Mammary epithelial cell (primary cell): ENCODE results near the gene LASP1.

Source experiments
- EZH2 ChIP-seq: IDR thresholded peaks from 2 replicates; pipeline ENCODE4 v1.6.1; 2012; ENCODE audit warnings: low read length, inconsistent platforms, borderline replicate concordance
- TF ChIP-seq, protein P1 (sequence below), 2 donors: IDR thresholded peaks in 1 of 2; conservative IDR thresholded peaks in 1 of 2; 2 replicates each; pipeline ENCODE4 v1.5.1; 2011 to 2012; ENCODE audit warnings: inconsistent platforms in 2 of 2, low read length in 2 of 2, mild to moderate bottlenecking in 2 of 2, control low read depth in 1 of 2, low read depth in 1 of 2; ENCODE audit not compliant: insufficient read depth in 1 of 2; ENCODE audit errors: extremely low read depth in 1 of 2

DNA sequence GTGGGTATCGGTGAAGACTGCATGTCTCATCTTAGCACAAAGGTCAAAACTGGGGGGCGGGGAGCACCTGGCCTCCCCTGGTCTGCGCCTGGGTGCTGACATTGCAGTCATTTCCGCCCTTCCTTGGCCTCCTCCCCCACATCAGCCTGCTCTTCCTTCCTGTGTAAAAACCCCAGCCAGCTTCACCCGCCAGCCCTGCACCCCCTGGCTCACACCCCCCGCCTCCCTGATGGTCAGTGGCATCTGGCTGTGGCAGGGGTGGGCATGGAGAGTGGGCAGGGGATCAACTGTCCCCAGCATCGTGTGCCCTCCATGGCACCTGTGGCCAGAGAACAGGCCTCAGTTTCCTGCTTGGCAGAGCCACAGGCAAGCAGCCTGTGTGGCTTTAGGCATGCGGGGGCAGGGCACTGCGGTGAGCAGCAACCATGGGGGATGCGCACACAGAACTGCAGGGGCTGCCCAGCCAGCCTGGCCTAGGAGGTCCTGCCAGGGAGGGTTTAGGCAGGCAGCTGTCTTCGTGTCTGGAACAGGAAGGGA, 29.0 kb downstream of the LASP1 start:
- TF ChIP-seq, protein P1, sequence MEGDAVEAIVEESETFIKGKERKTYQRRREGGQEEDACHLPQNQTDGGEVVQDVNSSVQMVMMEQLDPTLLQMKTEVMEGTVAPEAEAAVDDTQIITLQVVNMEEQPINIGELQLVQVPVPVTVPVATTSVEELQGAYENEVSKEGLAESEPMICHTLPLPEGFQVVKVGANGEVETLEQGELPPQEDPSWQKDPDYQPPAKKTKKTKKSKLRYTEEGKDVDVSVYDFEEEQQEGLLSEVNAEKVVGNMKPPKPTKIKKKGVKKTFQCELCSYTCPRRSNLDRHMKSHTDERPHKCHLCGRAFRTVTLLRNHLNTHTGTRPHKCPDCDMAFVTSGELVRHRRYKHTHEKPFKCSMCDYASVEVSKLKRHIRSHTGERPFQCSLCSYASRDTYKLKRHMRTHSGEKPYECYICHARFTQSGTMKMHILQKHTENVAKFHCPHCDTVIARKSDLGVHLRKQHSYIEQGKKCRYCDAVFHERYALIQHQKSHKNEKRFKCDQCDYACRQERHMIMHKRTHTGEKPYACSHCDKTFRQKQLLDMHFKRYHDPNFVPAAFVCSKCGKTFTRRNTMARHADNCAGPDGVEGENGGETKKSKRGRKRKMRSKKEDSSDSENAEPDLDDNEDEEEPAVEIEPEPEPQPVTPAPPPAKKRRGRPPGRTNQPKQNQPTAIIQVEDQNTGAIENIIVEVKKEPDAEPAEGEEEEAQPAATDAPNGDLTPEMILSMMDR (conservative IDR thresholded peaks at IDR 0.05 in 1 of 2, IDR thresholded peaks at IDR 0.05 in 1 of 2; ENCODE audit: extremely low read depth in 1 of 2, insufficient read depth in 1 of 2, low read depth in 1 of 2, low read length in 2 of 2): no peak
- TF ChIP-seq EZH2: no peak
